Lower leg skin (tissue), 4 donors: Measurements from ENCODE around the gene MCTP2. TPM values are rescaled to one million over a fixed set of nuclear protein-coding genes. Genes with fewer than 3 reads are reported as not detected.

Source experiments
- DNase-seq, 2 donors: peaks; one replicate each; pipeline ENCODE4 v3.0.0-alpha.2; 2019; ENCODE audit warnings: low spot score in 2 of 2
- H3K4me3 ChIP-seq: fragments of 200-600 bp; sonication (generic); 2 replicates; pipeline ENCODE4 v1.5.1; 2017; ENCODE audit warnings: mild to moderate bottlenecking, low read depth; ENCODE audit not compliant: poor library complexity, severe bottlenecking
- CTCF ChIP-seq, 3 donors: fragments of 450-650 bp; IDR thresholded peaks; one replicate each; pipeline ENCODE4 v1.5.1; 2016; ENCODE audit warnings: antibody characterized with exemption in 3 of 3, mild to moderate bottlenecking in 3 of 3, moderate library complexity in 2 of 3
- POLR2A ChIP-seq, 2 donors: fragments of 450-650 bp; IDR thresholded peaks; one replicate each; pipeline ENCODE4 v1.6.1; 2016 to 2017; ENCODE audit warnings: antibody characterized with exemption in 2 of 2, mild to moderate bottlenecking in 1 of 2, moderate library complexity in 1 of 2
- WGBS, 2 donors: methylation state at CpG; one replicate each; pipeline ENCODE4 v1.1.5; 2018; 5-methylcytosine and 5-hydroxymethylcytosine counted together
- intact Hi-C: fragments of 100-400 bp; cut with DNase I; formaldehyde crosslinking; loops from one replicate; pipeline ENCODE4 v1.15.0; 2023; ENCODE audit warnings: low total_unique reads
- total RNA-seq, 4 donors: library from RNA; depleted of rRNA; stranded (reverse); fragments of >200 nt; gene quantifications; one replicate each; pipeline ENCODE4 v1.1.0, GENCODE V29; 2016

MCTP2 gene
- total RNA-seq, 4 donors from 2014 or later, result 18.9 to 24.1 (median 20.4) TPM

- H3K4me3 ChIP-seq, result no peak overlapping the region
- TF ChIP-seq POLR2A (IDR thresholded peaks at IDR 0.05) (no peak), CTCF (IDR thresholded peaks at IDR 0.05) (no peak)
- WGBS, 2 donors, result 73 to 77% methylated on average over 5 of the region's 5 CpGs
- no peak for DNase-seq
- intact Hi-C loops, result no loop called here
Measured at GRCh38 chr15:94411285-94411684, 179.9 kb downstream of the MCTP2 start.

- WGBS, 2 donors, result 94 to 97% methylated on average over 2 of the region's 2 CpGs
- intact Hi-C loops, result no loop called here
- TF ChIP-seq CTCF (IDR thresholded peaks at IDR 0.05) (no peak), POLR2A (IDR thresholded peaks at IDR 0.05) (no peak)
- DNase-seq, result no peak
- no peak overlapping the region for H3K4me3 ChIP-seq
Measured at GRCh38 chr15:94411846-94412245, 180.5 kb downstream of the MCTP2 start.

GRCh38 chr15:94412979-94413746 is 181.8 kb downstream of the MCTP2 start:
- 35 to 40% methylated on average over 6 of the region's 6 CpGs for WGBS, 2 donors
- intact Hi-C loops, result no loop called here
- TF ChIP-seq CTCF (IDR thresholded peaks at IDR 0.05), result no peak
- TF ChIP-seq POLR2A (IDR thresholded peaks at IDR 0.05), result no peak
- no peak overlapping the region for H3K4me3 ChIP-seq
- DNase-seq, result no peak

- no peak overlapping the region for H3K4me3 ChIP-seq
- intact Hi-C loops, result no loop called here
- DNase-seq, result no peak
- TF ChIP-seq POLR2A (IDR thresholded peaks at IDR 0.05) (no peak), CTCF (IDR thresholded peaks at IDR 0.05) (no peak)
- 87 to 88% methylated on average over 2 of the region's 2 CpGs for WGBS, 2 donors
Measured at GRCh38 chr15:94414916-94415315, 183.6 kb downstream of the MCTP2 start.

GRCh38 chr15:94416267-94416666 is 184.9 kb downstream of the MCTP2 start:
- intact Hi-C loops, result no loop called here
- TF ChIP-seq CTCF (IDR thresholded peaks at IDR 0.05), result no peak
- TF ChIP-seq POLR2A (IDR thresholded peaks at IDR 0.05), result no peak
- WGBS, 2 donors, result 86% methylated on average over 7 of the region's 7 CpGs
- H3K4me3 ChIP-seq, result no peak overlapping the region
- no peak for DNase-seq

- WGBS, 2 donors, result 81 to 82% methylated on average over 3 of the region's 3 CpGs
- H3K4me3 ChIP-seq, result no peak overlapping the region
- intact Hi-C loops, result no loop called here
- DNase-seq, result no peak
- TF ChIP-seq CTCF (IDR thresholded peaks at IDR 0.05), result no peak
- TF ChIP-seq POLR2A (IDR thresholded peaks at IDR 0.05), result no peak
Measured at GRCh38 chr15:94416820-94417219, 185.5 kb downstream of the MCTP2 start.
